Heart left ventricle (tissue), 16 donors: Measurements from ENCODE around the gene IGLL1. TPM values are rescaled to one million over a fixed set of nuclear protein-coding genes. Genes with fewer than 3 reads are reported as not detected.
"Not testable (repeated sequence)": the region's sequence is repeated elsewhere in the genome, so short reads cannot be mapped to it uniquely, and the experiment has no call there.

Experiments
- ATAC-seq, 4 donors: fragments of 200-7000 bp; cut with Tn5 transposase; one replicate each; pipeline ENCODE4 v1.9.1; 2020 to 2022; ENCODE audit warnings: moderate library complexity in 4 of 4, mild to moderate bottlenecking in 3 of 4, moderate number of reproducible peaks in 1 of 4
- DNase-seq, 5 donors: peaks; one replicate each; pipeline ENCODE4 v3.0.0-alpha.2; 2020
- H3K27ac ChIP-seq, 12 donors: fragments of 200-600 bp; sonication (generic) in 4 of 12; one replicate each; pipeline versions ENCODE4 v1.5.0 to v1.8.0; 2016 to 2022; ENCODE audit warnings: mild to moderate bottlenecking in 2 of 12
- H3K27me3 ChIP-seq, 9 donors: fragments of 200-600 bp; sonication (generic) in 2 of 9; one replicate each; pipeline versions ENCODE4 v1.5.1 to v1.8.0; 2016 to 2022; ENCODE audit warnings: mild to moderate bottlenecking in 3 of 9
- H3K36me3 ChIP-seq, 9 donors: fragments of 200-600 bp; sonication (generic) in 2 of 9; one replicate each; pipeline versions ENCODE4 v1.5.0 to v1.8.0; 2018 to 2022; ENCODE audit warnings: mild to moderate bottlenecking in 2 of 9
- H3K4me1 ChIP-seq, 12 donors: fragments of 200-600 bp; sonication (generic) in 4 of 12; one replicate each; pipeline versions ENCODE4 v1.5.0 to v1.8.0; 2016 to 2022; ENCODE audit warnings: mild to moderate bottlenecking in 3 of 12
- H3K4me3 ChIP-seq, 12 donors: fragments of 200-600 bp; sonication (generic) in 4 of 12; one replicate each; pipeline versions ENCODE4 v1.5.0 to v1.8.0; 2017 to 2022; ENCODE audit warnings: mild to moderate bottlenecking in 9 of 12, moderate library complexity in 4 of 12
- H3K9me3 ChIP-seq, 12 donors: fragments of 200-600 bp; sonication (generic) in 4 of 12; one replicate each; pipeline versions ENCODE4 v1.5.0 to v1.8.0; 2016 to 2022; ENCODE audit warnings: mild to moderate bottlenecking in 1 of 12
- CTCF ChIP-seq, 12 donors: fragments of 200-600 bp; sonication (generic) in 4 of 12; IDR thresholded peaks; one replicate each; pipeline versions ENCODE4 v1.5.0 to v1.8.0; 2018 to 2022; ENCODE audit warnings: antibody characterized with exemption in 12 of 12, mild to moderate bottlenecking in 5 of 12
- POLR2A ChIP-seq, 2 donors: fragments of 450-650 bp; IDR thresholded peaks; one replicate each; pipeline ENCODE4 v1.6.1; 2017; ENCODE audit warnings: antibody characterized with exemption in 2 of 2, mild to moderate bottlenecking in 2 of 2, moderate library complexity in 2 of 2
- WGBS, 4 donors: extraction: QIAGEN DNeasy Blood & Tissue Kit in 2 of 4; methylation state at CpG; one replicate each; pipeline versions ENCODE4 v1.1.5 to v1.1.7; 2013 to 2018; 5-methylcytosine and 5-hydroxymethylcytosine counted together
- intact Hi-C, 10 donors: fragments of 100-400 bp; cut with DNase I; formaldehyde crosslinking; loops; one replicate each; pipeline versions ENCODE4 v1.11.1 to v1.14.2; 2022
- polyA plus RNA-seq, 2 donors: library from polyadenylated mRNA; stranded (reverse); fragments of 200-250 nt; gene quantifications; one replicate each; pipeline ENCODE4 v1.2.3, GENCODE V29; 2013
- total RNA-seq, 9 donors: library from RNA; depleted of rRNA in 2 of 9; stranded (reverse); fragments of >200 nt in 2 of 9; fragmentation: NEBNext Ultra II Directional in 3 of 9; extraction: Animal tissue kit (Norgen Biotek cat#: 25700) in 3 of 9; gene quantifications; one replicate each; pipeline versions ENCODE4 v1.1.0 to v1.2.4, GENCODE V29; 2016 to 2023
- donor health status: ischemic (EF 13 %, LVEDD 7.1; RV severe dilation, severe dysfunction).
- donor health status: healthy with polysubstance abuse.
- donor health status: DM: no; HTN: yes; CAD: no.
- donor health status: DM: no; HTN: no; CAD: no.
- donor health status: ischemic (EF 25% LVEDD 6.9; RV normal size, moderate dysfunction).
- donor health status: ischemic (EF 25% LVEDD 5.7; RV mildly dilated, moderate dysfunction).
- donor health status: healthy.
- donor health status: DM: yes; HTN: yes; CAD: no.
- donor health status: ischemic (EF 35%, LVEDD 5.7; RV mildly dilated, moderate dysfunction).
- donor health status: nonischemic (EF 11% LVEDD 7.7; RV severe dilation, severe dysfunction).
- donor health status: DM: yes; HTN: yes; CAD: no.
- donor health status: PGD.
- donor health status: ischemic (EF 29% LVEDD 5.4; RV normal size, mild dysfunction).
- donor health status: nonischemic (EF 23%, LVEDD 6.1; RV moderate dilation, normal function).

The IGLL1 gene
- total and polyA plus RNA-seq, 11 donors: not detected

GRCh38 chr22:23542933-23543332 lies 37.2 kb downstream of the IGLL1 start:
- DNase-seq: no peak
- Histone ChIP-seq H3K36me3 (no peaks in the 10 kb centered on the region), H3K27me3 (no peaks in the 10 kb centered on the region), H3K4me1 (peaks cover 0 to 16% (median 0%) of the 10 kb centered on the region in 12 donors), H3K4me3 (no peak overlapping the region), H3K27ac (no peak overlapping the region), H3K9me3 (peaks cover 0 to 12% (median 1%) of the 10 kb centered on the region in 12 donors)
- whole genome bisulfite sequencing, 4 donors: 62 to 72% (median 65%) methylated on average over 5 of the region's 5 CpGs
- TF ChIP-seq POLR2A (IDR thresholded peaks at IDR 0.05) (no peak), CTCF (IDR thresholded peaks at IDR 0.05) (no peak)
- intact Hi-C loops: loop anchor here in 9 of 10 donors (2.0 to 10.0 kb wide), 7 partner anchors 48 to 412 kb away; partner anchors contain the start of genes C22orf15 (in 3 of the 9) and CHCHD10 (in 3 of the 9)
- no peak for ATAC-seq

GRCh38 chr22:23542391-23542790 lies 37.7 kb downstream of the IGLL1 start:
- 65 to 75% (median 73%) methylated on average over 3 of the region's 3 CpGs for WGBS, 4 donors
- ATAC-seq: not testable (repeated sequence)

GRCh38 chr22:23541849-23542281 lies 38.2 kb downstream of the IGLL1 start:
- H3K36me3 ChIP-seq, ATAC-seq, H3K4me3 ChIP-seq, H3K9me3 ChIP-seq, H3K27ac ChIP-seq, H3K27me3 ChIP-seq, DNase-seq: not testable (repeated sequence)
- TF ChIP-seq CTCF (IDR thresholded peaks at IDR 0.05): peak; percentile 54 to 84 (median 70)
- 5 to 11% (median 8%) methylated on average over 7 of the region's 7 CpGs for WGBS, 4 donors
- intact Hi-C loops: loop anchor here in 9 of 10 donors (1.0 to 10.0 kb wide), 8 partner anchors 49 to 413 kb away; partner anchors contain the start of genes C22orf15 (in 3 of the 9) and CHCHD10 (in 3 of the 9)
- peaks cover 0 to 17% (median 0%) of the 10 kb centered on the region in 12 donors for H3K4me1 ChIP-seq

More at GRCh38 chr22:23542391-23542790, 37.7 kb downstream of the IGLL1 start:
- H3K27me3 ChIP-seq, H3K27ac ChIP-seq, H3K36me3 ChIP-seq, DNase-seq, H3K4me3 ChIP-seq, H3K9me3 ChIP-seq: not testable (repeated sequence)
- intact Hi-C loops: loop anchor here in 9 of 10 donors (2.0 to 10.0 kb wide), 7 partner anchors 48 to 412 kb away; partner anchors contain the start of genes C22orf15 (in 3 of the 9) and CHCHD10 (in 3 of the 9)
- H3K4me1 ChIP-seq: peaks cover 0 to 17% (median 0%) of the 10 kb centered on the region in 12 donors

- ATAC-seq, H3K9me3 ChIP-seq, H3K36me3 ChIP-seq, H3K27ac ChIP-seq, H3K27me3 ChIP-seq, DNase-seq, H3K4me3 ChIP-seq: not testable (repeated sequence)
- 80 to 88% (median 81%) methylated on average over 5 of the region's 5 CpGs for WGBS, 4 donors
- intact Hi-C loops: loop anchor here in 9 of 10 donors (1.0 to 10.0 kb wide), 7 partner anchors 51 to 414 kb away; partner anchors contain the start of genes C22orf15 (in 3 of the 9) and CHCHD10 (in 3 of the 9)
- H3K4me1 ChIP-seq: peaks cover 0 to 17% (median 0%) of the 10 kb centered on the region in 12 donors
These were observed 39.3 kb downstream of the IGLL1 start for GRCh38 chr22:23540837-23541236.

GRCh38 chr22:23539839-23540198 lies 40.3 kb downstream of the IGLL1 start:
- WGBS, 4 donors: 11 to 23% (median 13%) methylated on average over 6 to 7 of the region's 7 CpGs
- intact Hi-C loops: loop anchor here (2.0 to 10.0 kb wide), 18 partner anchors 17 to 415 kb away; partner anchors contain the start of genes C22orf15 (in 3 of the 10) and CHCHD10 (in 3 of the 10)
- not testable (repeated sequence) for DNase-seq, H3K27me3 ChIP-seq, H3K36me3 ChIP-seq, H3K9me3 ChIP-seq, H3K27ac ChIP-seq, ATAC-seq
- Histone ChIP-seq H3K4me1 (peaks cover 0 to 17% (median 0%) of the 10 kb centered on the region in 12 donors), H3K4me3 (peak overlapping the region in 1 of 12 donors; percentile 25)
